ENCODE data around the gene C11orf42. TPM values are rescaled to one million over a fixed set of nuclear protein-coding genes. Genes with fewer than 3 reads are reported as not detected.

C11orf42 gene
- total RNA-seq, 4 donors from 2014 or later = not detected

GRCh38 chr11:6233984-6234386 is 28.6 kb downstream of the C11orf42 start:
- no peak for DNase-seq (ENCODE audit: low spot score in 2 of 2)
- TF ChIP-seq CTCF (IDR thresholded peaks at IDR 0.05) (no peak), POLR2A (IDR thresholded peaks at IDR 0.05) (no peak)
- H3K4me3 ChIP-seq (ENCODE audit: low read depth, poor library complexity, severe bottlenecking) = peak overlapping the region; percentile 62
- 1 to 3% methylated on average over 10 of the region's 10 CpGs for WGBS, 2 donors
- intact Hi-C loops (cut with DNase I; ENCODE audit: low total_unique reads) = no loop called here

GRCh38 chr11:6234387-6235107 is 29.2 kb downstream of the C11orf42 start, which contains the start of gene FHIP1B:
TSS of gene FHIP1B (minus strand) at chr11:6234636. CDS start at chr11:6224516, 10,120 bp downstream.
- intact Hi-C loops (cut with DNase I; ENCODE audit: low total_unique reads) = no loop called here
- 0 to 1% methylated on average over 40 to 61 of the region's 62 CpGs for WGBS, 2 donors
- TF ChIP-seq CTCF (IDR thresholded peaks at IDR 0.05) (no peak), POLR2A (IDR thresholded peaks at IDR 0.05) (no peak)
- H3K4me3 ChIP-seq (ENCODE audit: low read depth, poor library complexity, severe bottlenecking) = peak within 1 kb of the TSS; percentile 62
- peak; percentile 100 for DNase-seq (ENCODE audit: low spot score in 2 of 2)

- no peak for TF ChIP-seq POLR2A (IDR thresholded peaks at IDR 0.05)
- no peak for TF ChIP-seq CTCF (IDR thresholded peaks at IDR 0.05)
- no peak for DNase-seq (ENCODE audit: low spot score in 2 of 2)
- H3K4me3 ChIP-seq (ENCODE audit: low read depth, poor library complexity, severe bottlenecking) = no peak overlapping the region
- intact Hi-C loops (cut with DNase I; ENCODE audit: low total_unique reads) = no loop called here
- 81 to 82% methylated on average over 4 of the region's 4 CpGs for WGBS, 2 donors
Measured at GRCh38 chr11:6237266-6237665, 31.9 kb downstream of the C11orf42 start.

- DNase-seq (ENCODE audit: low spot score in 2 of 2) = no peak
- 86 to 92% methylated on average over 5 of the region's 5 CpGs for WGBS, 2 donors
- TF ChIP-seq CTCF (IDR thresholded peaks at IDR 0.05) (no peak), POLR2A (IDR thresholded peaks at IDR 0.05) (no peak)
Measured at GRCh38 chr11:6237761-6238302, 32.5 kb downstream of the C11orf42 start.

GRCh38 chr11:6238902-6239301 is 33.5 kb downstream of the C11orf42 start, which contains the start of gene CNGA4:
TSS of gene CNGA4 (plus strand) at chr11:6239089. CDS start at chr11:6239207, 118 bp downstream.
- intact Hi-C loops (cut with DNase I; ENCODE audit: low total_unique reads) = no loop called here
- WGBS, 2 donors = 75 to 80% methylated on average over 1 of the region's 1 CpG
- no peak for TF ChIP-seq POLR2A (IDR thresholded peaks at IDR 0.05)
- TF ChIP-seq CTCF (IDR thresholded peaks at IDR 0.05) = no peak
- no peak within 1 kb of the TSS for H3K4me3 ChIP-seq (ENCODE audit: low read depth, poor library complexity, severe bottlenecking)
- DNase-seq (ENCODE audit: low spot score in 2 of 2) = no peak

More at GRCh38 chr11:6237761-6238302, 32.5 kb downstream of the C11orf42 start:
- H3K4me3 ChIP-seq (ENCODE audit: low read depth, poor library complexity, severe bottlenecking) = no peak overlapping the region
- intact Hi-C loops (cut with DNase I; ENCODE audit: low total_unique reads) = no loop called here
